ENCODE data around the gene ALS2.

Gene ALS2

DNA sequence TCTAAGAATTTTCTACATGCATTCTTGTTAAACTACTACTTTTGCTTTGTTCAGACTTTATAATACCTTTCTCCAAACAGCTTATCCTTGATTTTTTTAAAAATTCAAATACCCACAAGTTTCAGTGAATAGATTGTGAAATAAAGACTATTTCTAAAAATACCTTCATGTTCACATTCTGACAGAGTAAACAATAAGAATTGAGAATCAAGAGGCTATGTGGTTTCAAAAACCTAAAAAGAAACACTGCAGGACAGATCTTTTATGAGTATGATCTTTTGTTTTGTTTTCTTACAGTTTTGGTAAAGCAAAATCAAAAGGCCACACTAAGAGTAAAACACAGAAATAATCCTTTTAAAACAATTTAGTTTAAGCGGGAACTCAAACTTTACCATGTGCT lies 21.2 kb downstream of the ALS2 start:
- H3K4me3 ChIP-seq (ENCODE audit: low read depth, low read length) = no peak overlapping the region
- peak; percentile 24 for DNase-seq (ENCODE audit: low read depth)

DNA sequence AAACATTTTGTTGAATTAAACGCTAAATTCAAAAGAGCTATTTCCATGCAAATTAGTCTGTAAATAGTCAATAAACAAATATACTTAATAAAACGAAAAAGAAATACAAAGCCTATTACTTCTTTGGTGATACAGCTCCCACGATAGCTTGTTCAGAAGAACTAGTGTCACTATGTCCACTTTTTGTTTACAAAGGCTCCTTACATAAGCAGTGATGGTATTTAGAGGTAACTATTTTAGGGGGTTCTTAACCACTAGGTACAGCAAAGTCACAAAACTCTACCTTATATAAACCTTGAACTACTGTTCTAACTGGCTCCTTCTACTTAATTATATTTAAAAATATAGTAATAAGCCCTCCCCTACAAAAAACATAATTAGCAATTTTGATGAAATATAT lies 21.9 kb downstream of the ALS2 start:
- H3K4me3 ChIP-seq (ENCODE audit: low read depth, low read length) = no peak overlapping the region
- DNase-seq (ENCODE audit: low read depth) = no peak
- TF ChIP-seq, protein P1, sequence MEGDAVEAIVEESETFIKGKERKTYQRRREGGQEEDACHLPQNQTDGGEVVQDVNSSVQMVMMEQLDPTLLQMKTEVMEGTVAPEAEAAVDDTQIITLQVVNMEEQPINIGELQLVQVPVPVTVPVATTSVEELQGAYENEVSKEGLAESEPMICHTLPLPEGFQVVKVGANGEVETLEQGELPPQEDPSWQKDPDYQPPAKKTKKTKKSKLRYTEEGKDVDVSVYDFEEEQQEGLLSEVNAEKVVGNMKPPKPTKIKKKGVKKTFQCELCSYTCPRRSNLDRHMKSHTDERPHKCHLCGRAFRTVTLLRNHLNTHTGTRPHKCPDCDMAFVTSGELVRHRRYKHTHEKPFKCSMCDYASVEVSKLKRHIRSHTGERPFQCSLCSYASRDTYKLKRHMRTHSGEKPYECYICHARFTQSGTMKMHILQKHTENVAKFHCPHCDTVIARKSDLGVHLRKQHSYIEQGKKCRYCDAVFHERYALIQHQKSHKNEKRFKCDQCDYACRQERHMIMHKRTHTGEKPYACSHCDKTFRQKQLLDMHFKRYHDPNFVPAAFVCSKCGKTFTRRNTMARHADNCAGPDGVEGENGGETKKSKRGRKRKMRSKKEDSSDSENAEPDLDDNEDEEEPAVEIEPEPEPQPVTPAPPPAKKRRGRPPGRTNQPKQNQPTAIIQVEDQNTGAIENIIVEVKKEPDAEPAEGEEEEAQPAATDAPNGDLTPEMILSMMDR (IDR thresholded peaks at IDR 0.05; ENCODE audit: insufficient read depth, low read depth, low read length, missing control alignments) = no peak

More for the DNA sequence above, 21.2 kb downstream of the ALS2 start:
- TF ChIP-seq, protein P1 (IDR thresholded peaks at IDR 0.05; ENCODE audit: insufficient read depth, low read depth, low read length, missing control alignments) = no peak

DNA sequence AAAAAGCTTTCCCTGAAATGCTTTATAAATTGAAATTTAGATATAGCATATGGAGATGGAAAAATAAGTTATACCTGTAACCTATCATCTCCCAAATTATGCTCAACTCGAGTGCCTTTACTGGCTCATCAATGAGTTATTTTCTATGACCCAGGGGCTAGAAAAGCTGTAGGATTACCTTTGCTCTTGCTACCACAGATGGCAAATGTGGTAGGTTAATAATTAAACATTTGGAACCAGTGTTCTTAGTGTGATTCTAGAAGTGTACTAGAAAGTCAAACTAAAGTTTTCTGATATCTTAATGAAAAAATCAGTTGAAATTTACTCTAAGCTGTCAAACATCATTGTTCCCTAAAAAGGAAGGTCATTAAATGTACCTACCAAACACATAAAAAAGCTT lies 22.5 kb downstream of the ALS2 start:
- DNase-seq (ENCODE audit: low read depth) = no peak
- TF ChIP-seq, protein P1 (IDR thresholded peaks at IDR 0.05; ENCODE audit: insufficient read depth, low read depth, low read length, missing control alignments) = no peak
- H3K4me3 ChIP-seq (ENCODE audit: low read depth, low read length) = no peak overlapping the region

DNA sequence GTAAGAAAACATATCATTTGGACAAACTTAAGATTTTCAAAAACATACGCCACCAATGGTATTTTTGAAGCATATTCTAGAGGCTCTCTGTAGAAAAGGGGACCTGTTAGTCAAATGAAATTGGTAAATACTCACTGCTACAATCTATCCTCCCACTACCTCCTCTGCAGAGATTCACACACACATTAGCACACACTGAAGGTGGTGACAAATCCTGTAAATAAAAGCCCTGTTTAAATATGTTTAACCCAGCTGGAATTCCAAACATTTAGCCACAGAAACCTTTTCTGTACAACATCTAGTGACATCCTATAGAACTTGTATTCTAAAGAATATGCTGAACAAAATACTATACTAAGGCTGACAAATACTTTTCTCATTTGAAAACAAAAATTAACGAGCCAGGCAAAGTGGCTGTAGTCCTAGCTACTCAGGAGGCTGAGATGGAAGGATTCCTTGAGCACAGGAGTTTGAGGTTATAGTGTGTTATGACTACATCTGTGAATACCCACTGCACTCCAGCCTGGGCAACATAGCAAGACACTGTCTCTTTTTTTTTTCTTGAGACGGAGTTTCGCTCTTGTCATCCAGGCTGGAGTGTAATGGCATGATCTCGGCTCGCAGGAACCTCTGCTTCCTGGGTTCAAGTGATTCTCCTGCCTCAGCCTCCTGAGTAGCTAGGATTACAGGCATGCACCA lies 25.9 kb downstream of the ALS2 start:
- no peak overlapping the region for H3K4me3 ChIP-seq (ENCODE audit: low read depth, low read length)
- no peak for DNase-seq (ENCODE audit: low read depth)
- TF ChIP-seq, protein P1 (IDR thresholded peaks at IDR 0.05; ENCODE audit: insufficient read depth, low read depth, low read length, missing control alignments) = no peak

DNA sequence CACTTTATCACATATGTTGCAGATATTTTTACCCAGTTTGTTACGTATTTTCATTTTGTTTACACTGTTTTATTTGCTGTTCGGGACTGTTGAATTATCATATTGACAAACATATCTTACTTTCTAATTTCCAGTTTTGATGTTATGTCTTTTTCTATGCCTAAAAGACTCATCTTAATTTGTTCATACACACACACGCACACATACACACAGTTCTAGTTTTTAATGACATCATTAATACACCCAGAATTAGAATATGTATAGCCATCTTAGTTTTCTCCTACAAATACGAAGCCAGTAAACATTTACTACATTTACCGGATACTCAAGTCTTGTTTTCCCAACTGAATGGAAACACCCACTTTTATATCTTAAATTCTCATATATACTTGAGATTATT lies 29.2 kb downstream of the ALS2 start:
- TF ChIP-seq, protein P1 (IDR thresholded peaks at IDR 0.05; ENCODE audit: insufficient read depth, low read depth, low read length, missing control alignments) = no peak
- no peak overlapping the region for H3K4me3 ChIP-seq (ENCODE audit: low read depth, low read length)
- no peak for DNase-seq (ENCODE audit: low read depth)

DNA sequence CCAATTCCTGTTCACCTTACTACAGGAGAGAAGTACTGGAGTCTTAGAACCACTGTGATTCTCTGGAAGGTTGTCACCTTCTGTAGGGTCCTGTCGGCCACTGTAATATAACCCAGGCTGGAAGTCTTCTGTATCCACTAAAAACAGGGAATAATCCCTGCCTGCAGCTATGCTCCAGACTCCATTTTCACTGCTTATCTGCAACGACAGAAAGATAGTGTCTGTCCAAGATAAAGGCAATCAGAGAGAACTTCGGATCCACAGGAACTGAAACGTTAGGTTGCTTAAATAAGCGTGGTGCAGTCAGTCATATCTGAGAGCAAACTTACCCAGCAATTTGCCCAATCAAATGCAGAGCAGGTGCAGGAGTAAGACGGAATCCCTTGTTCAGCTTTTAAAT lies 34.2 kb downstream of the ALS2 start:
- TF ChIP-seq, protein P1 (IDR thresholded peaks at IDR 0.05; ENCODE audit: insufficient read depth, low read depth, low read length, missing control alignments) = no peak
- no peak for DNase-seq (ENCODE audit: low read depth)
- no peak overlapping the region for H3K4me3 ChIP-seq (ENCODE audit: low read depth, low read length)

DNA sequence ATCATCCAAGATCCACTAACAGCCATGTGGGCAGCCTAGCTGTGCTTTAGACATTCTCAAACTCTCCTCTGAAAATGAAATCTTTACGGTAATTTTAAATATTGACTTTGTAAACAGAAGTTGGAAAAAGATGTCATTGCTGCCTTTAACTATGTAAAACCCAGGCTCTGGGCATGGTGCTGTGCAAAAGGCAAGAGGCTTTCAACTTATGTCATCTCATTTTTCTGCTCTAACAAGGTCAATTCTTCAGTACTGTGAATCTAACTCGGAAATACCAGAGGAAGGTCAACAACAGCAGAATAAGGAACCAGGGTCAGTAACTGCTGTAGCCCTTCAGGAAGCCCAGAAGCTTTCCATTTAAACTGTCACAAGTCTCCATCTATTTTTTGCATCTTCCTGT lies 45.2 kb downstream of the ALS2 start:
- TF ChIP-seq, protein P1 (IDR thresholded peaks at IDR 0.05; ENCODE audit: insufficient read depth, low read depth, low read length, missing control alignments) = no peak
- no peak overlapping the region for H3K4me3 ChIP-seq (ENCODE audit: low read depth, low read length)
- no peak for DNase-seq (ENCODE audit: low read depth)

Data from GM12865 (cell line).